SK-N-SH (cell line): ENCODE data around the gene CAMK2D. TPM values are rescaled to one million over a fixed set of nuclear protein-coding genes. Genes with fewer than 3 reads are reported as not detected.

Source experiments
- CTCF ChIA-PET: fragments of 300-600, 350-600 bp; formaldehyde crosslinking; extraction: SDS; loops from one replicate; lab custom pipeline; 2021; lab: Yijun Ruan, JAX
- POLR2A ChIA-PET: fragments of 350-600 bp; sonication (Branson Sonifier 250); formaldehyde crosslinking; extraction: SDS; loops from one replicate; lab custom pipeline; 2020; ENCODE audit warnings: antibody characterized with exemption, inconsistent platforms; lab: Yijun Ruan, JAX
- DNase-seq: peaks from one replicate; pipeline ENCODE4 v3.0.0; 2012
- H2AFZ ChIP-seq: fragments of 200-600 bp; sonication (generic); 2 replicates; pipeline ENCODE4 v1.8.1; 2016; ENCODE audit warnings: antibody characterized with exemption, mild to moderate bottlenecking, low read depth
- H3F3A ChIP-seq: fragments of 200-600 bp; sonication (generic); replicated peaks from 2 replicates; pipeline ENCODE3; 2016; ENCODE audit warnings: antibody characterized with exemption, mild to moderate bottlenecking; ENCODE audit not compliant: insufficient read depth
- H3K27ac ChIP-seq, 2 experiments: fragments of 200-500 bp in 1 of 2; fragments of 200-600 bp in 1 of 2; sonication (Bioruptor generic) in 1 of 2; sonication (generic), shearing (Covaris generic) in 1 of 2; 2 replicates each; pipeline versions ENCODE4 v1.5.1 to v1.6.1; 2014 to 2016; ENCODE audit warnings: low read depth in 2 of 2, inconsistent platforms in 1 of 2, low read length in 1 of 2, mild to moderate bottlenecking in 1 of 2, mixed read lengths in 1 of 2
- H3K27me3 ChIP-seq: fragments of 200-600 bp; sonication (generic), shearing (Covaris generic); 2 replicates; pipeline ENCODE4 v1.6.1; 2016; ENCODE audit warnings: mixed run types; ENCODE audit not compliant: insufficient read depth
- H3K36me3 ChIP-seq, 2 experiments: fragments of 200-500 bp in 1 of 2; fragments of 200-600 bp in 1 of 2; sonication (Bioruptor generic) in 1 of 2; sonication (generic) in 1 of 2; replicated peaks in 1 of 2; 2 replicates each; pipeline versions ENCODE3 to v1.5.1; 2014 to 2016; ENCODE audit warnings: low read length in 1 of 2, mild to moderate bottlenecking in 1 of 2; ENCODE audit not compliant: insufficient read depth in 2 of 2, control insufficient read depth in 1 of 2
- H3K4me1 ChIP-seq, 2 experiments: fragments of 200-500 bp in 1 of 2; fragments of 200-600 bp in 1 of 2; sonication (Bioruptor generic) in 1 of 2; sonication (generic), shearing (Covaris generic) in 1 of 2; 2 replicates each; pipeline versions ENCODE4 v1.5.1 to v1.6.1; 2014 to 2016; ENCODE audit warnings: low read depth in 1 of 2, low read length in 1 of 2, mixed run types in 1 of 2; ENCODE audit not compliant: insufficient read depth in 2 of 2, control insufficient read depth in 1 of 2
- H3K4me2 ChIP-seq: fragments of 200-600 bp; sonication (generic), shearing (Covaris generic); 2 replicates; pipeline ENCODE4 v1.6.1; 2017; ENCODE audit warnings: mixed run types
- H3K4me3 ChIP-seq, 2 experiments: fragments of 200-500 bp in 1 of 2; fragments of 200-600 bp in 1 of 2; sonication (Bioruptor generic) in 1 of 2; sonication (generic), shearing (Covaris generic) in 1 of 2; 2 replicates each; pipeline versions ENCODE4 v1.5.1 to v1.8.1; 2014 to 2016; ENCODE audit warnings: low read depth in 2 of 2, inconsistent platforms in 1 of 2, low read length in 1 of 2, mild to moderate bottlenecking in 1 of 2, mixed read lengths in 1 of 2, moderate library complexity in 1 of 2
- H3K79me2 ChIP-seq: fragments of 200-600 bp; sonication (generic); 2 replicates; pipeline ENCODE4 v1.8.1; 2017; ENCODE audit warnings: mild to moderate bottlenecking; ENCODE audit not compliant: insufficient read depth
- H3K9ac ChIP-seq: fragments of 200-600 bp; sonication (generic); 2 replicates; pipeline ENCODE4 v1.6.1; 2017; ENCODE audit warnings: mixed run types
- H3K9me2 ChIP-seq: fragments of 200-600 bp; sonication (generic); 2 replicates; pipeline ENCODE4 v1.6.1; 2017; ENCODE audit warnings: mixed run types
- H3K9me3 ChIP-seq: fragments of 200-600 bp; sonication (generic); 2 replicates; pipeline ENCODE4 v1.6.1; 2017; ENCODE audit warnings: mixed run types, mild to moderate bottlenecking, moderate library complexity
- H4K20me1 ChIP-seq: fragments of 200-600 bp; sonication (generic); 2 replicates; pipeline ENCODE4 v1.6.1; 2017; ENCODE audit warnings: mild to moderate bottlenecking, mixed run types; ENCODE audit not compliant: insufficient read depth
- CHD2 ChIP-seq: fragments of 150-350 bp; IDR thresholded peaks from 2 replicates; pipeline ENCODE4 v1.6.1; 2018; ENCODE audit warnings: low read length; ENCODE audit not compliant: partially characterized antibody
- ELF1 ChIP-seq: IDR thresholded peaks from 2 replicates; pipeline ENCODE4 v1.4.0; 2012
- EP300 ChIP-seq, 2 experiments: IDR thresholded peaks; 2 replicates each; pipeline versions ENCODE4 v1.4.0 to v1.6.1; 2012; ENCODE audit warnings: borderline replicate concordance in 1 of 2, low read depth in 1 of 2, low read length in 1 of 2
- FOSL2 ChIP-seq: IDR thresholded peaks from 2 replicates; pipeline ENCODE4 v1.4.0; 2012; ENCODE audit warnings: low read depth, mild to moderate bottlenecking, moderate library complexity, borderline replicate concordance
- FOXM1 ChIP-seq: IDR thresholded peaks from 2 replicates; pipeline ENCODE4 v1.4.0; 2012; ENCODE audit warnings: low read depth, mild to moderate bottlenecking
- GABPA ChIP-seq: IDR thresholded peaks from 2 replicates; pipeline ENCODE4 v1.4.0; 2012; ENCODE audit warnings: low read depth, mild to moderate bottlenecking
- GATA2 ChIP-seq: sonication (generic); formaldehyde crosslinking; IDR thresholded peaks from 2 replicates; pipeline ENCODE4 v1.5.0; 2020; ENCODE audit warnings: mild to moderate bottlenecking, missing genetic modification reagents
- MXI1 ChIP-seq: IDR thresholded peaks from 2 replicates; pipeline ENCODE4 v1.6.1; 2012; ENCODE audit warnings: mild to moderate bottlenecking, low read depth, low read length, improper control_type of control experiment
- NRF1 ChIP-seq: IDR thresholded peaks from 2 replicates; pipeline ENCODE4 v1.6.1; 2012; ENCODE audit warnings: low read depth, mild to moderate bottlenecking, low read length
- POLR2AphosphoS5 ChIP-seq: IDR thresholded peaks from 2 replicates; pipeline ENCODE4 v1.6.1; 2012; ENCODE audit warnings: low read depth, low read length
- RCOR1 ChIP-seq: fragments of 150-350 bp; IDR thresholded peaks from 2 replicates; pipeline ENCODE4 v1.6.1; 2017; ENCODE audit warnings: antibody characterized with exemption, low read length
- RXRA ChIP-seq: IDR thresholded peaks from 2 replicates; pipeline ENCODE4 v1.4.0; 2012; ENCODE audit warnings: low read depth, mild to moderate bottlenecking, borderline replicate concordance
- TAF1 ChIP-seq: IDR thresholded peaks from 2 replicates; pipeline ENCODE4 v1.6.1; 2012; ENCODE audit warnings: low read depth, mild to moderate bottlenecking, low read length, moderate library complexity, borderline replicate concordance
- WGBS: methylation state at CpG from one replicate; pipeline ENCODE4 v1.1.6; 2017; ENCODE audit warnings: low lambda C conversion rate; 5-methylcytosine and 5-hydroxymethylcytosine counted together
- polyA plus RNA-seq, 3 experiments: library from polyadenylated mRNA; depleted of rRNA; stranded (reverse); fragments of >200 nt; gene quantifications; 2 replicates each; pipeline ENCODE4 v1.2.3, GENCODE V29; 2012
- TF ChIP-seq, protein P1 (sequence below): fragments of 150-350 bp; IDR thresholded peaks from 2 replicates; pipeline ENCODE4 v1.6.1; 2016; ENCODE audit warnings: mild to moderate bottlenecking, low read depth, low read length
- TF ChIP-seq, protein P2 (sequence below): IDR thresholded peaks from 2 replicates; pipeline ENCODE4 v1.4.0; 2012; ENCODE audit warnings: low read depth
- TF ChIP-seq, protein P3 (sequence below): IDR thresholded peaks from 2 replicates; pipeline ENCODE4 v1.4.0; 2012; ENCODE audit warnings: low read depth, borderline replicate concordance
- TF ChIP-seq, protein P4 (sequence below): fragments of 200-600 bp; sonication (generic); IDR thresholded peaks from 2 replicates; pipeline ENCODE4 v1.6.1; 2017; ENCODE audit warnings: antibody characterized with exemption, mild to moderate bottlenecking, moderate library complexity
- TF ChIP-seq, protein P5 (sequence below): fragments of 150-350 bp; IDR thresholded peaks from 2 replicates; pipeline ENCODE4 v1.6.1; 2017; ENCODE audit warnings: antibody characterized with exemption, low read length, low read depth, borderline replicate concordance

CAMK2D gene
- polyA plus RNA-seq, 1 of the 3 experiments (the other 2 are of a cell fraction), result 17.0 TPM

DNA sequence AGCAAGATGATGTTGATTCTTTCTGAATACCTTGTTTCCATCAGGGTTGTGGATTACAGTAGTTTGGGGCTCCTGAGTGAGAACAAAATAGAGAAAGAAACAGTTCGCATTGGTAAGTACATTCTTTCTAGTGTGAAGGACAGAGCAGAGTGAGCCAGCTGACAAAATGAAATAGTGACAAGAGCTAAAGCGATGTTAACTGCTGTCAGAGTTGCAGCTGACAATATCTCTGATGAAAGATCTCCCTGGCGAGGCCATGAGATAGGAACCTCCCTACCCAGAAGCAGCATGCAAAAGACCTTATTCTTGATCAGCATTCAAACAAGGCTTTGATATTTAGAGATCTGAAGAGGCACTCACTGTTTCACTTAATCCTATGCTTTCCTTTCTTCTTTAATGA is 258.6 kb downstream of the CAMK2D start:
- WGBS, result 99% methylated on average over 3 of the region's 3 CpGs
- peaks cover 5% of the 10 kb centered on the region for H3F3A ChIP-seq
- POLR2A ChIA-PET, result no interaction called here
- peaks cover 28 to 85% of the 10 kb centered on the region in 2 experiments for H3K36me3 ChIP-seq
- H2AFZ ChIP-seq, result no peak overlapping the region
- CTCF ChIA-PET, result no interaction called here
- H4K20me1 ChIP-seq, result no peaks in the 10 kb centered on the region
- no peaks in the 10 kb centered on the region for H3K9me3 ChIP-seq
- no peak overlapping the region for H3K4me3 ChIP-seq
- no peaks in the 10 kb centered on the region for H3K79me2 ChIP-seq
- no peaks in the 10 kb centered on the region; a peak in 2 of 4 replicates for H3K4me1 ChIP-seq
- no peak for DNase-seq
- no peak overlapping the region for H3K27ac ChIP-seq
- H3K9ac ChIP-seq, result no peak overlapping the region
- no peaks in the 10 kb centered on the region for H3K9me2 ChIP-seq
- no peaks in the 10 kb centered on the region for H3K27me3 ChIP-seq
- H3K4me2 ChIP-seq, result no peak overlapping the region
- TF ChIP-seq, protein P1, sequence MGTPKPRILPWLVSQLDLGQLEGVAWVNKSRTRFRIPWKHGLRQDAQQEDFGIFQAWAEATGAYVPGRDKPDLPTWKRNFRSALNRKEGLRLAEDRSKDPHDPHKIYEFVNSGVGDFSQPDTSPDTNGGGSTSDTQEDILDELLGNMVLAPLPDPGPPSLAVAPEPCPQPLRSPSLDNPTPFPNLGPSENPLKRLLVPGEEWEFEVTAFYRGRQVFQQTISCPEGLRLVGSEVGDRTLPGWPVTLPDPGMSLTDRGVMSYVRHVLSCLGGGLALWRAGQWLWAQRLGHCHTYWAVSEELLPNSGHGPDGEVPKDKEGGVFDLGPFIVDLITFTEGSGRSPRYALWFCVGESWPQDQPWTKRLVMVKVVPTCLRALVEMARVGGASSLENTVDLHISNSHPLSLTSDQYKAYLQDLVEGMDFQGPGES, result no peak
- no peak for TF ChIP-seq CHD2
- no peak for TF ChIP-seq MXI1
- TF ChIP-seq, protein P2, sequence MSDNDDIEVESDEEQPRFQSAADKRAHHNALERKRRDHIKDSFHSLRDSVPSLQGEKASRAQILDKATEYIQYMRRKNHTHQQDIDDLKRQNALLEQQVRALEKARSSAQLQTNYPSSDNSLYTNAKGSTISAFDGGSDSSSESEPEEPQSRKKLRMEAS, result no peak
- TF ChIP-seq, protein P3, sequence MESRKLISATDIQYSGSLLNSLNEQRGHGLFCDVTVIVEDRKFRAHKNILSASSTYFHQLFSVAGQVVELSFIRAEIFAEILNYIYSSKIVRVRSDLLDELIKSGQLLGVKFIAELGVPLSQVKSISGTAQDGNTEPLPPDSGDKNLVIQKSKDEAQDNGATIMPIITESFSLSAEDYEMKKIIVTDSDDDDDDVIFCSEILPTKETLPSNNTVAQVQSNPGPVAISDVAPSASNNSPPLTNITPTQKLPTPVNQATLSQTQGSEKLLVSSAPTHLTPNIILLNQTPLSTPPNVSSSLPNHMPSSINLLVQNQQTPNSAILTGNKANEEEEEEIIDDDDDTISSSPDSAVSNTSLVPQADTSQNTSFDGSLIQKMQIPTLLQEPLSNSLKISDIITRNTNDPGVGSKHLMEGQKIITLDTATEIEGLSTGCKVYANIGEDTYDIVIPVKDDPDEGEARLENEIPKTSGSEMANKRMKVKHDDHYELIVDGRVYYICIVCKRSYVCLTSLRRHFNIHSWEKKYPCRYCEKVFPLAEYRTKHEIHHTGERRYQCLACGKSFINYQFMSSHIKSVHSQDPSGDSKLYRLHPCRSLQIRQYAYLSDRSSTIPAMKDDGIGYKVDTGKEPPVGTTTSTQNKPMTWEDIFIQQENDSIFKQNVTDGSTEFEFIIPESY, result no peak
- TF ChIP-seq, protein P4, sequence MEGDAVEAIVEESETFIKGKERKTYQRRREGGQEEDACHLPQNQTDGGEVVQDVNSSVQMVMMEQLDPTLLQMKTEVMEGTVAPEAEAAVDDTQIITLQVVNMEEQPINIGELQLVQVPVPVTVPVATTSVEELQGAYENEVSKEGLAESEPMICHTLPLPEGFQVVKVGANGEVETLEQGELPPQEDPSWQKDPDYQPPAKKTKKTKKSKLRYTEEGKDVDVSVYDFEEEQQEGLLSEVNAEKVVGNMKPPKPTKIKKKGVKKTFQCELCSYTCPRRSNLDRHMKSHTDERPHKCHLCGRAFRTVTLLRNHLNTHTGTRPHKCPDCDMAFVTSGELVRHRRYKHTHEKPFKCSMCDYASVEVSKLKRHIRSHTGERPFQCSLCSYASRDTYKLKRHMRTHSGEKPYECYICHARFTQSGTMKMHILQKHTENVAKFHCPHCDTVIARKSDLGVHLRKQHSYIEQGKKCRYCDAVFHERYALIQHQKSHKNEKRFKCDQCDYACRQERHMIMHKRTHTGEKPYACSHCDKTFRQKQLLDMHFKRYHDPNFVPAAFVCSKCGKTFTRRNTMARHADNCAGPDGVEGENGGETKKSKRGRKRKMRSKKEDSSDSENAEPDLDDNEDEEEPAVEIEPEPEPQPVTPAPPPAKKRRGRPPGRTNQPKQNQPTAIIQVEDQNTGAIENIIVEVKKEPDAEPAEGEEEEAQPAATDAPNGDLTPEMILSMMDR, result no peak
- TF ChIP-seq FOSL2, result no peak
- no peak for TF ChIP-seq POLR2AphosphoS5
- TF ChIP-seq, protein P5, sequence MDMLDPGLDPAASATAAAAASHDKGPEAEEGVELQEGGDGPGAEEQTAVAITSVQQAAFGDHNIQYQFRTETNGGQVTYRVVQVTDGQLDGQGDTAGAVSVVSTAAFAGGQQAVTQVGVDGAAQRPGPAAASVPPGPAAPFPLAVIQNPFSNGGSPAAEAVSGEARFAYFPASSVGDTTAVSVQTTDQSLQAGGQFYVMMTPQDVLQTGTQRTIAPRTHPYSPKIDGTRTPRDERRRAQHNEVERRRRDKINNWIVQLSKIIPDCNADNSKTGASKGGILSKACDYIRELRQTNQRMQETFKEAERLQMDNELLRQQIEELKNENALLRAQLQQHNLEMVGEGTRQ, result no peak
- TF ChIP-seq FOXM1, result no peak
- TF ChIP-seq RXRA, result no peak
- no peak for TF ChIP-seq NRF1
- no peak for TF ChIP-seq GATA2 (CRISPR knock-in tag)
- no peak for TF ChIP-seq GABPA
- TF ChIP-seq EP300 (IDR thresholded peaks at IDR 0.05; ENCODE audit: borderline replicate concordance in 1 of 2, low read depth in 1 of 2, low read length in 1 of 2), result no peak
- no peak for TF ChIP-seq RCOR1
- TF ChIP-seq ELF1, result no peak
- TF ChIP-seq TAF1, result no peak
